HCT116 (cell line): ENCODE data around the gene FCN1.

Source experiments
- CBX3 ChIP-seq: IDR thresholded peaks from 2 replicates; pipeline ENCODE4 v1.6.1; 2012; ENCODE audit warnings: low read depth
- CTCF ChIP-seq, 3 experiments: fragments of 200-600 bp in 1 of 3; sonication (generic) in 1 of 3; IDR thresholded peaks in 2 of 3; conservative IDR thresholded peaks in 1 of 3; 2 replicates each; pipeline ENCODE4 v1.5.1; 2012 to 2017; ENCODE audit warnings: low read depth in 2 of 3, low read length in 2 of 3, antibody characterized with exemption in 1 of 3, borderline replicate concordance in 1 of 3, control low read depth in 1 of 3, mild to moderate bottlenecking in 1 of 3, mixed read lengths in 1 of 3, mixed run types in 1 of 3, moderate library complexity in 1 of 3; ENCODE audit not compliant: insufficient read depth in 1 of 3
- EZH2 ChIP-seq: fragments of 200-600 bp; sonication (generic); IDR thresholded peaks from 2 replicates; pipeline ENCODE4 v1.6.1; 2017; ENCODE audit warnings: antibody characterized with exemption, mixed run types
- MAX ChIP-seq: IDR thresholded peaks from 2 replicates; pipeline ENCODE4 v1.6.1; 2012
- POLR2A ChIP-seq: IDR thresholded peaks from 2 replicates; pipeline ENCODE4 v1.7.0; 2011; ENCODE audit warnings: borderline replicate concordance; ENCODE audit not compliant: insufficient read depth, insufficient read length; ENCODE audit errors: extremely low read depth
- POLR2AphosphoS5 ChIP-seq: IDR thresholded peaks from 2 replicates; pipeline ENCODE4 v1.6.1; 2011; ENCODE audit warnings: mild to moderate bottlenecking, low read depth, low read length, moderate library complexity
- RAD21 ChIP-seq: IDR thresholded peaks from 2 replicates; pipeline ENCODE4 v1.6.1; 2012; ENCODE audit warnings: low read depth, mild to moderate bottlenecking
- SP1 ChIP-seq: IDR thresholded peaks from 2 replicates; pipeline ENCODE4 v1.6.1; 2012; ENCODE audit warnings: low read depth
- ZFX ChIP-seq: fragments of 450-650 bp; IDR thresholded peaks from 2 replicates; pipeline ENCODE4 v1.6.1; 2017
- ZNF274 ChIP-seq: fragments of 200-500 bp; sonication (Bioruptor generic); IDR thresholded peaks from 2 replicates; pipeline ENCODE4 v1.6.1; 2014; ENCODE audit warnings: mild to moderate bottlenecking, low read depth, low read length, inconsistent platforms

GRCh38 chr9:134960701-134961181, 43.0 kb upstream of the FCN1 start:
- no peak for TF ChIP-seq ZNF274
- no peak for TF ChIP-seq CTCF (IDR thresholded peaks at IDR 0.05 in 2 of 3, conservative IDR thresholded peaks at IDR 0.05 in 1 of 3; ENCODE audit: borderline replicate concordance in 1 of 3, insufficient read depth in 1 of 3, low read depth in 2 of 3, low read length in 2 of 3)
- no peak for TF ChIP-seq MAX
- TF ChIP-seq ZFX = no peak
- TF ChIP-seq EZH2 = no peak
- TF ChIP-seq CBX3 = no peak
- no peak for TF ChIP-seq SP1
- no peak for TF ChIP-seq POLR2AphosphoS5
- TF ChIP-seq RAD21 = no peak
- no peak for TF ChIP-seq POLR2A
